GM19452 (cell line): Measurements from ENCODE around the gene SLC66A3.

Source experiments
- ATAC-seq: cut with Tn5 transposase; IDR thresholded peaks from one replicate; pipeline ENCODE4 v1.9.1; 2021; ENCODE audit not compliant: unreplicated experiment

Gene SLC66A3

DNA sequence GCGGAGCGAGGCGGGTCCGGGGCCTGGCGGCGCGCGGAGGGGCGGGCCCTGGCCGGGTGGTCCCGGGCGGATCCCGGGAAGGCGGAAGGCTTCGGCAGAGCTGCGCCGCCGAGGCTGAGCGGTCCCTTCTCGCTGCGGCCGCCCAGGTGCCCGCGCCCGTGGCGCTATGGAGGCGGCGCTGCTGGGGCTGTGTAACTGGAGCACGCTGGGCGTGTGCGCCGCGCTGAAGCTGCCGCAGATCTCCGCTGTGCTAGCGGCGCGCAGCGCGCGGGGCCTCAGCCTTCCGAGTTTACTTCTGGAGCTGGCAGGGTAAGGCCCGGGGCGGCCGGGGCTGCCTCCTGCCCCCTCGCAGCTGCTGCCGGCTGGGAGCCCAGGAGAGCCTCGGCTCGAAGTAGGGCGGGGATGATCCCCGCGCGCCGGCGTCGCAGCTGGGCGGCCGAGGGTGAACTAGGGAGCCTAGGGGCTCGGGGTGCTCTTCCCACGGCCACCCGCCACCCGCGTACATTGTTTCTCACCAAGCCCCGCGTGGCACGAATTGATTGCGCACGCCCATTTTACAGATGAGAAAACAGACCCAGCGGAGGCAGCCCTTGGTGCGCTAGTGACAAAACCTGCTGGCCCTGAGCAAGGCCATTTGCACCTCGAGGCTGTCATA, at the start of gene SLC66A3:
TSS of gene SLC66A3 (plus strand) at position 87 of the 655 bp plus-strand sequence. CDS start at position 167, 80 bp downstream.
- ATAC-seq: peak; percentile 87

DNA sequence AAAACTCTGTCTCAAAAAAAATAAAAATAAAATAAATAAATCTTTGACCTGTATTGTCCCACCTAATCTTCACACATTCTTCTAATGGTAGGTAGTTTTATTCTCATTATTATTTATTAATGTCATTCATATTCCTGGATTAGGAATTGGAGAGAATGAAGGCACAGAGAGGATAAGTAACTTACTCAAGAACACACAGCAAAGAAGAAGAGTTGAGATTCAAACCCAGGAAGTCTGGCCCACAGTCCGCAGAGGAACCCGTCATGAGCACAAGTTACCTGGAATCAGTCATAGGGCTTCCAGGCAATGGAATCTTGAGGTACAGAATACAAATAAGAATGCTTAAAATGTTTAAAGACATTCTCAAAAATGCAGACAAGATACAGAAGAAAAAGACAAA, 46.3 kb upstream of the SLC66A3 start:
- no peak for ATAC-seq

DNA sequence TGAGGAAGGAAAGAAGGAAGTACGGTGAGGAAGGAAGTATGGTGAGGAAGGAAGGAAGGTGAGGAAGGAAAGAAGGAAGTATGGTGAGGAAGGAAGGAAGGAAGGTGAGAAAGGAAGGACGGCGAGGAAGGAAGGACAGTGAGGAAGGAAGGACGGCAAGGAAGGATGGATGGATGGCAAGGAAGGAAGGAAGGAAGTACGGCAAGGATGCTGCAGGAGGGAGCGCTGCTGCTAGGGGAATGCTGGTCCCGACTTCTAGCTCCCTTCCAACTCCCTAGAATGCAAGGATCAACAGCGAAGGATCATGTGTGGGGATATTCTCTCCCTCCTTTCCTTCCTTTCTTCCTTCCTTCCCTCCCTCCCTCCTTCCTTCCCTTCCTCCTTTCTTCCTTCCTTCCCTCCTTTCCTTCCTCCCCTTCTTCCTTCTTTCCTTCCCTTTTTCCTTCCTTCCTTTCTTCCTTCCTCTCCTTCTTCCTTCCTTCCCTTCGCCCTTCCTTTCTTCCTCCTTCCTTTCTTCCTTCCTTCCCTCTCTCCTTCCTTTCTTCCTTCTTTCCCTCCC, 42.3 kb upstream of the SLC66A3 start:
- ATAC-seq: no peak

DNA sequence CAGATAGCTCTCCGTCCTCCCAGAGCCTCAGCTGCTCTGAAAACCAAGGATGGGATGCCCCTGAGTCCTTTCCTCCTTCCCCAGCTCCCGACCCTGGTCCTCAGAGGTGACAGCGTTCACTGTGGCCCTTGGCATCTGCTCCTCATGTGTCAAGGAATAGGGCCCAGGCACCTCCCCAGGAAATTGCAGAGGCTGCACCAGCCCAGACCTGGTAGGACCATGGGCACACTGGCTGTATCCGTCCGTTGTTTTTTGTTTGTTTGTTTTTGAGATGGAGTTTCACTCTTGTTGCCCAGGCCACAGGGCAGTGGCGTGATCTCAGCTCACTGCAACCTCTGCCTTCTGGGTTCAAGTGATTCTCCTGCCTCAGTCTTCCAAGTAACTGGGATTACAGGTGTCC, 37.5 kb upstream of the SLC66A3 start:
- no peak for ATAC-seq

DNA sequence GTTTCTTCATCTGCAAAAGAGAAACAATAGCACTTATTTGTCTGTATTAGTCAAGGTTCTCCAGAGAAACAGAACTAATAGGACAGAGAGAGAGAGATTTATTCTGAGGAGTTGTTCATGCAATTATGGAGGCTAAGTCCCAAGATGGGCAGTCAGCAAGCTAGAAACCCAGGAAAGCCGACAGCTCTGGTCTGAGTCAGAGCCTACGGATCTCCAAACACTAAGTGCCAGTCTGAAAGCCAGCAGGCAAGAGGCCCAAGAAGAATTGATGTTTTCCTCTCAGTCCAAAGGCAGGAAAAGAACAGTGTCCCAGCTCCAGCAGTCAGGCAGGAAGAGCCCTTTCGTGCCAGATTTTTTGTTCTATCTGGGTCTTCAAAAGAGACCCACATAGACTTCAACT, 36.5 kb upstream of the SLC66A3 start:
- no peak for ATAC-seq

DNA sequence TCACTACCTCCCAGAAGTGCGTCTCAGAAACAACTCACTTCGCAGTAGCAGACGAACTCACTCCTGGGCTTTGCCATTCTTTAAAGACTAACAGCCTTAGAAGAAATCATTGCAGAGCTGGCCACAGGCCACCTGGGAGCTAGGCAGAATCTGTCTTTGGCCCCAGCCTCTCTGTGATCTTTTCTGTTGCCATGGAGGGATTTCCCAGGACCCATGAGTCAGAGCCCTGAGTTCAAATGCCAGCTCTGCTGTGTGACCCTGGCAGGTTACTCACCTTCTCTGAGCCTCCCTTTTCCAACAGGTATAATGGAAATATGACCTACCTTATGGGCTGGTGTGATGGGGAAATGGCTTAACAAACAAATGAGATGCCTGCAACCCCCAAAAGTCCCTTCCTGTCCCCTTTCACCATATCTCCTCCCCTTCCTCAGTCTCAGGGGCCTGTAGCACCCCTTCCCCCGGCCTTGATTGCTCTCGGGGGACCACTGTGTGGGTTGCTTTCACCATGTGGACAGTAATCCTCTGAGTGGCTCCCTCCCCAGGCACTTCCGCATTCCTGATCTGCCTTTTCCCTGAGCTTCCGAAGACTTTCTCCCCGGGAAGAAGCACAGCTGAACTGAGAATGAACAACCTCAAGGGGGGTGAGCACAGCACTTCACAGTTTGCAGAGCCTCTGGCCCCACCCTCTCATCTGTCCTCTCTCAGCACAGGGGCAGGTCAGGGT, 34.0 kb upstream of the SLC66A3 start:
- ATAC-seq: no peak

DNA sequence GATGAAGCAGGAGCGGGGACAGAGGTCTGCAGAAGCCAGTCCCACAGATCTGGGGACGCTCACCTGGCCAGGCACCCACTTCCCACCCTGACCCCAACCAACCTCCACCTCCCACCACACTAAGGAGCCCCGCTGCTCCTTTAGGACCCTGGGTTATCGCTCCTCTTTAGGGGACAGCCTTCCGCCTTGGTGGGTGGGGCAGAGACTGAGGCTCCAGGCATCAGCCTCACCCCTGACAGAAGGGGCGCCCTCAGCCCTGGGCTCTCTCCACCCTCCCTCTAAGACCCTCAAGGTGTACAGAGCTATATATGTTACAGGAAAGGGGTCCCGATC, 33.5 kb upstream of the SLC66A3 start:
- ATAC-seq: no peak

- no peak for ATAC-seq
Observed at GRCh38 chr2:11122380-11122779, 32.9 kb upstream of the SLC66A3 start.

- no peak for ATAC-seq
Observed at GRCh38 chr2:11123001-11123809, 32.1 kb upstream of the SLC66A3 start.

DNA sequence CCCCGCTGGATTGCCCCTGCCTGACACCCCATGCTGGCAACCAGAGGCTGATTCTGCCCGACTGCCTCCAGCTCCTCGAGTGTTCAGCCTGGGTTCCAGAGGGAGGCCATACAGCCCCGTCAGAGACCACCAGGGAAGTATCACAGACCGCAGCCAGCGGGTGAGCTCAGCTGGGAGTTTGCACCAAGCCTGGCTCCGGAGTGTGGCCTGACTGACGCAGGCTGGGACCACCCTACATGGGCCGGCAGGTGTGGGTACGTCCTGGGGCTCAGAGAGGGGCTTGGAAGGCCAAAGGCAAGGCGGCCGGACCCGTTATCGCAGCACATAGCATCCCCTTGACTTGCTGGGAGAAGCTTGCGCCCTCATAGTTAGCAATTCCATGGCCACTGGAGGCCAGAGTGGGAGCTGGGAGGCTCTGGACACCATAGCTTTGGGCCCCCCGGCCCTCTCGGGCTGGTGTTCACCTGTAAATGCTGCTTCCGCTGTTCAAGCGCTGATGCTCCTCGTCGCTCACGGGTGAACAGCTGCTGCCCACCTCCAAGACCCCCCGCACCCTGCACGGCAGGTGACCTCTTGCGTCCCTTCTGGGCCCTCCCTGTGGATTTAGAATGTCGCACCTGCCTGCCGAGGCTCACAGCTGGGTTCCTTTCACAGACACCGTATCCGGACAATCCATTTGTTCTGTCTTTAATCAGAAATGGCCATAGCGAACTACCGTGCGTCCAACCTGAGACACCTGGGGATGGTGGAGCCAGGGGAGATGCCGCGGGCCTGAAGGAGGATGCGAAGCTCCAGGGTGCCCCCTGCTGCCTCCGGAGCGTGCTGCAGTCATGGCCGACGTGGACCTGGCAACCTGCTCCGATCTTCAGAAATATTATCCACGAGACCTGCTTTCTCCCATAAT, 31.2 kb upstream of the SLC66A3 start:
- no peak for ATAC-seq

DNA sequence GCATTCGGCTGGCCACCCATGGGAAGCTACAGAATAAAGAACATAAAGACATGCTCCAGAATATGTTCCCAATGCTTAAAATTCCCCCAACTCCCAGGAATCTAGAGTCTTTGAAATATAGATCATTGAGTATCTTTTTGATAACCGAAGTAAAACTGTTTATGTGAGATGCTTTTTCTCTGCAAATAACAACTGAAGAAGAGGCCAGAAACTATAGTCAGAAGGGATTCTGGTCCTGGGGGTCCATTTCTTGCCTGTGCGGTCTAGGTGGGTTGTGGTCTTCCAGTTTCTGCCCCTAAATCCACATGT, 30.6 kb upstream of the SLC66A3 start:
- ATAC-seq: no peak

- no peak for ATAC-seq
Observed at GRCh38 chr2:11127761-11128160, 27.5 kb upstream of the SLC66A3 start.

DNA sequence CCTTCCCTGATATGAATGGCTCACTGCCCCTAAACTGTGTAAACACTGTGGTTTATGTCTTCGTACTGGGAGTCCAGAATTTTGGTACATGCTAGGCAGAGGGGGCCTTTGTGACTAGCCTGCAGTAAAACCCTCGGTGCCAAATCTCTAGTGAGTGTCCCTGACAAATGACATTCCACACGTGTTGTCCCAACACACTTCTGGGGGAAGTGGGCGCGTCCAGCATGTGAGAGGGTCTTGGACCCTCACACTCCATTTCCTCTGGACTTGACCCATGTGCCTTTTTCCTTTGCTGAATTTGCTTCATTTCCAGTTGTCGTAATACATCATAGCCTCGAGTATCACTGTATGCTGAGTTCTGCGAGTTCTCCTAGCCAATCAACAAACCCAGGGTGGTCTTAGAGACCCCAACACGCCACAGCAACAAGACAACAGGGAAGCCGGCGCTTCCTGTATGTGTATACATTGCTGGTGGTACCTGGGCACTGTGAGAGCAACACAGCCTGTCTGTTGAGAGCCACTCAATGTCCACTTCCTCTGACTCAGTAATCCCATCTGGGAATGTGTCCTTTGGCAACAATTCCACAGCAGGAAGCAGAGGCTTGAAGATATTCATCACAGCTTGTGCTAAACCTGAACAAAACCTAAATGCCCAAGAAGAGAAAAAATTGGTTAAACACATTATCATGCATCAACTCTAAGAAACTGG, 26.9 kb upstream of the SLC66A3 start:
- ATAC-seq: no peak

GRCh38 chr2:11129598-11130449, 25.4 kb upstream of the SLC66A3 start:
- ATAC-seq: peak; percentile 79

DNA sequence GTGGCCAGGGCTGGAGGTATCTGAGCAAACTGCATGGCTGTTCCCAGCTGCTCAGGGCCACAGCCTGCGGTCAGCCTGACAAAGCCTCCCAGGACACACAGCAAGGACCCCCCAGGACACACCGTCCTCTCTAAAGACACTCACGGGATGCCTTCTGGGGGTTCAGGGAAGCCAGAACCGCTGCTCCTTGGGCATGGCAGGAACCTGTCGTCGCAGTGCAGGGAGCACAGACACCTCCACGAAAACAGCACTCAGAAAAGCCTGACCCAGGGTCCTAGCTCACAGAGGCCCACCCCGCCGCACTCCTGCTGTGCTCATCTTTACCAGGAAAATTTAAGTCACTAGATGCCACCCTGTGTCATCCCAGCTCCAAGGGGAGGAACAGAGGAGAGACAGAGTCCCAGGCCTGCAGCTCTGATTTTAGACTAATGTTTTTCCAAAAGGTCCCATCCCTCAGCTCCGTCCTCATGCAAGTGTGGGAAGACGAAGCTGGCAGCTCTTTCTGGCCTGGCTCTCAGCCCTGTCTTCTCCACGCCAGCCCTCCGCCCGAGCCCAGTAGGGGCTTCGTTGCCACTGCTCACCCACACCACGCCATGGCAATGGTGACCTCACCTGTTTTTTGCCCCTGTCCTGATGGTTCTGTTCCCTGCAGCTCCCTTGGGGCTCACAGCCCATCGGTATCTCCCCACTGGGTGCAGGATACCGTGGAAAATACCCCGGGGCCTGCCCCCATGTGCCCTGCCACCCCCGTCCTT, 23.9 kb upstream of the SLC66A3 start:
- ATAC-seq: no peak

DNA sequence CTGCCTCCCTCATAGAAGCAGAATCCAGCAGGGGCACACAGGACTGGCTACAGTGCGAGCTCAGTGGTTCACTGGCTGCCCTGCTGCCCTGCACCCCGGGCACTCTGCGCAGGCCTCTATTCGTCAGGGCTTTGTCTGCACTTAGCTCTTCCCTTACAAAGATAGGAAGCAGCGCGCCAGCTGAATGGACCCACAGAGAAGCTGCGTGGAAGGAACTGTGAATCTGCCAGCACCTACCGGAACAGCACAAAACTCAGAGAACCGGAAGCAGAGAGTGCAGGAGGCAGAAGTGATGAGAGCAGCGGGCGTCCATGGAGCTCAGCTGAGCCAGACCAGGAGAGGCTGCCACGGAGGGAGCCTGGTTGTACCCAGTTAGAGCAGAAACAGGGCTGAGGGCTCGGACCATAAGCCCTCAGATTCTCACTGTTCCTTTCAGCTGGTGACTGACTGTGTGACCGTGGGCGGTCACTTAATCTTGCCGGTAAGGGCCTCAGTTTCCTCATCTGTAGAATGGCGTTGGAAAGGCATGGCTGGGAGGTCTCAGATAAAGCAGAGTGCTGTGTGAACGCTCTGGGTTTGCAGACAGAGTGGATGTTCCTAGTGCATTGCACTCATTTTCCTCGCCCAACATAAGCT, 23.1 kb upstream of the SLC66A3 start:
- ATAC-seq: no peak

DNA sequence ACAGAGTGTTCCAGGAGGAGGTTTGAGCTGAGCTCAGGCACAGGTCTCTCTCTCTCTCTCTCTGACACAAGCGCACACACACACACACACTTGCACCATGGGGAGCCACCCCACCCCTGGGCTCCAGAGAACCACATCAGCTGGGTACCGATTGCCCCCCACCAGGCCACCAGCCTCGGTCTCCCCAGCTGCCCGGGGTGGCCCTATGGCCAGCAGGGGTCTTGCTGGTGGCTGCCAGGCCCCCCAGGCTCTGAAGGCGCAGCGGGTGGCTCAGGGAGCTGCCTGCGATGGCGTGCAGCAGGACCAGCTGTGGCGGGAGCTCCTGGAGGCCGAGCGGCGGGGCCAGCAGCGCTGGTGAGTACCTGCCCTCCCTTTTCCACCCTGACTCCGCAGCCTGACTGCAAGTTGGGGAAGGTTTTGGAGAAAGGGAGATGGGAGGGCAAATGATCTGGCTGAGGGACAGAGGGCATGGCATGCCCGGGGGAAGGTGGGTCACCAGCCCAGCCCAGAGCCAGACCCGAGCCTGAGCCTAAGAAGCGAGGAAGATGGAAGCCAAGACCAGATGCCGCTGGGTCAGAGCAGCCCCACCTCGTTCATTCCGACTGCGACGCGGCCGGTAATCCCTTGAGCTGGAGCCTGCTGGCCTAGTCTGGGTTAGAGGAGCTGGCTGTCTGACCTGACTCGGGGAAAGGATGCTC, 21.9 kb upstream of the SLC66A3 start:
- ATAC-seq: no peak

- ATAC-seq: no peak
Observed at GRCh38 chr2:11133936-11134320, 21.3 kb upstream of the SLC66A3 start.
